Peyer's patch (tissue), 4 donors: ENCODE measurements around the gene LTBP2. TPM values are rescaled to one million over a fixed set of nuclear protein-coding genes. Genes with fewer than 3 reads are reported as not detected.
A peak's percentile ranks its signal among the peaks of the same experiment; 100 is the strongest.

Experiments used
- DNase-seq, 3 donors: peaks; one replicate each; pipeline ENCODE4 v3.0.0-alpha.2; 2017 to 2019
- H3K27ac ChIP-seq, 4 donors: fragments of 200-600 bp; sonication (generic); one replicate each; pipeline ENCODE4 v1.5.1; 2016 to 2019
- H3K27me3 ChIP-seq, 2 donors: fragments of 200-600 bp; sonication (generic); one replicate each; pipeline ENCODE4 v1.5.1; 2019
- H3K36me3 ChIP-seq, 3 donors: fragments of 200-600 bp; sonication (generic); one replicate each; pipeline ENCODE4 v1.5.1; 2016 to 2019
- H3K4me1 ChIP-seq, 4 donors: fragments of 200-600 bp; sonication (generic); one replicate each; pipeline ENCODE4 v1.5.1; 2016 to 2019
- H3K4me3 ChIP-seq, 4 donors: fragments of 200-600 bp; sonication (generic); 1 replicate in 3 of 4; 2 replicates in 1 of 4; pipeline ENCODE4 v1.5.1; 2016 to 2019; ENCODE audit warnings: mild to moderate bottlenecking in 1 of 4
- H3K9me3 ChIP-seq, 4 donors: fragments of 200-600 bp; sonication (generic); one replicate each; pipeline ENCODE4 v1.5.1; 2016 to 2019; ENCODE audit warnings: mild to moderate bottlenecking in 1 of 4
- POLR2A ChIP-seq, 2 donors: fragments of 450-650 bp; IDR thresholded peaks; one replicate each; pipeline ENCODE4 v1.5.1; 2017; ENCODE audit warnings: antibody characterized with exemption in 2 of 2, mild to moderate bottlenecking in 2 of 2, moderate library complexity in 2 of 2
- total RNA-seq, 4 donors: library from RNA; depleted of rRNA; stranded (reverse); fragments of >200 nt; gene quantifications; one replicate each; pipeline ENCODE4 v1.1.0, GENCODE V29; 2016
- TF ChIP-seq, protein P1 (sequence below), 6 experiments: fragments of 450-650 bp in 4 of 6; fragments of 200-600 bp in 2 of 6; sonication (generic) in 1 of 6; IDR thresholded peaks; one replicate each; pipeline ENCODE4 v1.5.1; 2017 to 2019; ENCODE audit warnings: antibody characterized with exemption in 6 of 6, mild to moderate bottlenecking in 3 of 6, moderate library complexity in 1 of 6

The LTBP2 gene
- total RNA-seq, 4 donors from 2014 or later, result 10.7 to 34.7 (median 16.0) TPM

DNA sequence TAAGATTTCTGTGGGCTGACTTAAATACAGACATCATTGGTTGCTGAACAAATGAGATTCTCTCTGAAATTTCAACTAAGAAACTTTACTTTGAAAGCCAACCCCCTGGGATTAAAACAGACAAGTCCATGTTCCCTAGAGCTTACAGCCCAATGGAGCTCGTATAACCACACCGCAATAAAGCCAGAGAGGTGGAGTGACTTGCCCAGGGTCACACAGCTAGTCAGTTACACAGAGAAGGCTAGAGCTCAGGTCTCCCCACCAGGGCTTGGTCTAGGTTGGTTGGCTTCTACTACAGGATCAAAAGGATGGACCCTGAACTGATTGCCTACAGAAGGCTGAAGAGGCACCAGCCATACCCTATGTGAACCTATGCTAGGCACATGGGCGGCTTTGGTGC, 8.9 kb upstream of the LTBP2 start:
- peaks cover 0 to 36% (median 6%) of the 10 kb centered on the region in 4 donors for H3K4me1 ChIP-seq
- no peaks in the 10 kb centered on the region for H3K36me3 ChIP-seq
- H3K27me3 ChIP-seq, result no peaks in the 10 kb centered on the region
- no peaks in the 10 kb centered on the region for H3K9me3 ChIP-seq
- H3K4me3 ChIP-seq, result no peak overlapping the region
- H3K27ac ChIP-seq, result no peak overlapping the region
- peak in 1 of 3 donors; percentile 4 for DNase-seq
- no peak for TF ChIP-seq POLR2A (IDR thresholded peaks at IDR 0.05)
- TF ChIP-seq, protein P1, sequence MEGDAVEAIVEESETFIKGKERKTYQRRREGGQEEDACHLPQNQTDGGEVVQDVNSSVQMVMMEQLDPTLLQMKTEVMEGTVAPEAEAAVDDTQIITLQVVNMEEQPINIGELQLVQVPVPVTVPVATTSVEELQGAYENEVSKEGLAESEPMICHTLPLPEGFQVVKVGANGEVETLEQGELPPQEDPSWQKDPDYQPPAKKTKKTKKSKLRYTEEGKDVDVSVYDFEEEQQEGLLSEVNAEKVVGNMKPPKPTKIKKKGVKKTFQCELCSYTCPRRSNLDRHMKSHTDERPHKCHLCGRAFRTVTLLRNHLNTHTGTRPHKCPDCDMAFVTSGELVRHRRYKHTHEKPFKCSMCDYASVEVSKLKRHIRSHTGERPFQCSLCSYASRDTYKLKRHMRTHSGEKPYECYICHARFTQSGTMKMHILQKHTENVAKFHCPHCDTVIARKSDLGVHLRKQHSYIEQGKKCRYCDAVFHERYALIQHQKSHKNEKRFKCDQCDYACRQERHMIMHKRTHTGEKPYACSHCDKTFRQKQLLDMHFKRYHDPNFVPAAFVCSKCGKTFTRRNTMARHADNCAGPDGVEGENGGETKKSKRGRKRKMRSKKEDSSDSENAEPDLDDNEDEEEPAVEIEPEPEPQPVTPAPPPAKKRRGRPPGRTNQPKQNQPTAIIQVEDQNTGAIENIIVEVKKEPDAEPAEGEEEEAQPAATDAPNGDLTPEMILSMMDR (IDR thresholded peaks at IDR 0.05), result no peak

DNA sequence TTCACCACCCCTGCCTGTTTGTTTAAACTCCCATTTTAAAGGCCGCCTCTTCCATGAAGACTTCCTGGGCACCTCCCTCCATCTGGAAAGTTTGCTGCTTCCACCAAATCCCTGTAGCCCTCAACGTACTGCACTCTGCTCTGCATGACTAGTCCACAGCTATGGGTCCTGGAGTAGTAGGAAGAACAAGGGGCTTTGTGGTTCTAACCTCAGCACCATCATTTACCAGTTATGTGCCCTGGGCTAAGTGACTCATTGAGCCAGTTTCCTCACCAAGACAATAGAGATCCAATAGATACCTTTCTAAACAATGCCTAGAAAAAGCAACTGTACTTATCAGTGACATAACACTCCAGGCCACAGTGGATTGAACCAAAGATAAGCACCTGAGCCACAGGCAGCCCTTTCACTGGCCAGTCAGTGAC, 8.5 kb upstream of the LTBP2 start:
- DNase-seq, result no peak
- peak overlapping the region in 2 of 4 donors; percentile 33 to 76 for H3K27ac ChIP-seq
- TF ChIP-seq, protein P1 (IDR thresholded peaks at IDR 0.05), result no peak
- H3K4me3 ChIP-seq, result no peak overlapping the region
- no peaks in the 10 kb centered on the region for H3K27me3 ChIP-seq
- no peaks in the 10 kb centered on the region for H3K9me3 ChIP-seq
- peaks cover 0 to 32% (median 6%) of the 10 kb centered on the region in 4 donors for H3K4me1 ChIP-seq
- H3K36me3 ChIP-seq, result no peaks in the 10 kb centered on the region

DNA sequence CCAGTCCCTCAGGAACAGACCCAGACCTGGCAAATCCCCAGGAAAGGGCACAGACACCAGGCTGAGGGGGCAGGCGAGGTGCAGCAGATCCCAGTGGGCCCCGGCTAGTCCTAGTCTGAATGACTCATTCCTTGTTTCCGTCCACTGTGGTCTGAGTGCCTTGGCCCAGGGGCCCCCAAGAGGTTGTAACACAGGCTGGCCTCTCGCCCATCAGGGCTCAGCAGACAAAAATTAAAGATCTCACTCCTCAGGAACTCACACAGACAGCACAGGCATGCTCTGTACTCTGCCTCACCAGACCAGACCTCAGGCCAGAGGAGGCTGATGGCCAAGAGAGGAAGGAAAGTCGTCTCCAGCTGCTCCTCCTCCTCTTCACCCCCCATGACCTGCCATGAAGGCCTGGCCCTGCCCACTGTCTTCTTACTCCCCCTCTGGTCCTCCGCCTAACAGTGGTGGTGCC, 7.7 kb upstream of the LTBP2 start:
- Histone ChIP-seq H3K36me3 (no peaks in the 10 kb centered on the region), H3K9me3 (no peaks in the 10 kb centered on the region), H3K27ac (peak overlapping the region in 3 of 4 donors; percentile 35 to 76 (median 65)), H3K4me1 (peaks cover 0 to 31% (median 6%) of the 10 kb centered on the region in 4 donors), H3K4me3 (no peak overlapping the region), H3K27me3 (no peaks in the 10 kb centered on the region)
- peak; percentile 31 to 79 (median 57) for DNase-seq
- TF ChIP-seq, protein P1 (IDR thresholded peaks at IDR 0.05), result no peak
- no peak for TF ChIP-seq POLR2A (IDR thresholded peaks at IDR 0.05)

DNA sequence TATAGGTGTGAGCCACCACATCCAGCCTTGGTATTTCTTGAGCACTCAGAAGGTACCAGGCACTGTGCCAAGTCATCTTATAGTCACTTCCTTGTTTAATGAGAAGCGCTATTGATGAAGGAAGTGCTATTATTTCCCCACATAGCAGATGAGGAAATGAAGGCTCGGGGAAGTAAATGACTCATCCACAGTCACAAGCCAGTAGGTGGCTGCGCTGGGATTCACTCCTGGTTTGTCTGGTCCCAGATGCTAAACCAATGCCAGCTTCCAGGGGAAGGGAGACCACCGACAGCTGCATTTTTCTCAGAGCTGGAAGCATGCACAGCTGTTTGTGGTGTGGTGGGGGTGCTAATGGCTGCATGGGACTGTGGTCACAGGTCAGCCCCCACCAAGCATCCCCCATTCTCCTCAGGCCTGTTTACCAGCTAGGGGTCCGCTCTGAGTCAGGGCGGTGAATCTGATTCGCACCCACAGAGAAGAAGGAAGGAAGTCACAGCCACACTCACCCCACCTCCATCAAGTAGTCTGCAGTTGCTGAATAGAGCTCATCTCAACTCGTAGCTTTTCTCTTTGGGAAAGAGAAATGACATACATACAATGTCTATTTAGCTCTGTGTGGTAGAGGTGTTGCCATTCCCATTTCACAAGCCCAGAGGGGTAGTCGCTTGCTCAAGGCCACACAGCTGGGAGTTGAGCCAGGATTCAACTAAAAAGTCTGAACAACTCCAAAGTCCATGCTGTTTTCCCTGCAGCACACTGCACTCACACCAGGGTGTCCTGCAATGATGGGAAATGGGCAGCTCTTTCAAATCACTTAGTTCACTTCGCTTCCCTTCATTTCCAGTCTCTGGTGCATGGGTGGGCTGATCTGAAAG, 6.3 kb upstream of the LTBP2 start:
- Histone ChIP-seq H3K9me3 (no peaks in the 10 kb centered on the region), H3K4me1 (peaks cover 0 to 31% (median 6%) of the 10 kb centered on the region in 4 donors), H3K36me3 (no peaks in the 10 kb centered on the region), H3K4me3 (peak overlapping the region in 1 of 4 donors; percentile 23), H3K27me3 (no peaks in the 10 kb centered on the region), H3K27ac (peak overlapping the region in 3 of 4 donors; percentile 58 to 76 (median 65))
- peak; percentile 49 to 84 (median 72) for DNase-seq
- no peak for TF ChIP-seq POLR2A (IDR thresholded peaks at IDR 0.05)
- TF ChIP-seq, protein P1 (IDR thresholded peaks at IDR 0.05), result peak in 2 of 6 experiments; percentile 4 to 8

DNA sequence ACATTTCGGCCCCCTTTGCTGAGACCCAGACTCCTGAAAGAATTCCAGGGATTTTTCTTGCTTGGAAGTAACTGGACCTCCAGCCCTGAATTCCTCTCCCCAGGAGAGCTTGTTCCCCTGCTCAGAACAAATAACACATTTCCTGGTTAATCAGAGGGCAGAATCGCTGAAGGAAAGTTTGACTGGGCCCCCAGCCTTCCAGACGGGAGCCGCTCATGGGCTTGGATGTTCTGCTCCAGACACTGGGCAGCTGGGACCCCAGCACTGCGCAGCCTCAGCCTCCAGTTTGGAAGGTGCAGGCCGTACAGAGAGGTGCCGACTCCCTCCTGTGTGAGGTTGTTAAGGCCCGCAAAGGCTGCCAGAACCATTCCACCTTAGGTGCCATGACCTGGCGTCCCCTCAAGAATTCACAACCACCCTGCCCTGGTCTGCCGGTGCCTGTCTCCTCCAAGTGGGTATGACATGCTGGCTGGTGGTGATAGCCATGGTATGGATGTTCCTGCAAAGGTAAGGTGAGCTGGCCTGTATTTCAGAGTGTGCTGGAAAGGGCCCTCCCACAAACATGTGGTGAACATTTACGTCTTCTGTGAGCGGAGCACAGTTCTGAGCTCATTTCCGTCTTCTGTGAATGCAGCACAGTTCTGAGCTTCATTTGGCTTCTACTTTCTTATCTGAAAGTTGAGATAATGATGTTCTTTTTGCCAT, 5.1 kb upstream of the LTBP2 start:
- no peaks in the 10 kb centered on the region for H3K9me3 ChIP-seq
- H3K4me3 ChIP-seq, result no peak overlapping the region
- H3K27ac ChIP-seq, result peak overlapping the region in 1 of 4 donors; percentile 76
- DNase-seq, result no peak
- peaks cover 0 to 33% (median 8%) of the 10 kb centered on the region in 4 donors for H3K4me1 ChIP-seq
- TF ChIP-seq, protein P1 (IDR thresholded peaks at IDR 0.05), result no peak
- TF ChIP-seq POLR2A (IDR thresholded peaks at IDR 0.05), result no peak
- no peaks in the 10 kb centered on the region for H3K36me3 ChIP-seq
- no peaks in the 10 kb centered on the region for H3K27me3 ChIP-seq
